ENCODE results near the gene KCNMB3.
"Not testable (repeated sequence)": the region's sequence is repeated elsewhere in the genome, so short reads cannot be mapped to it uniquely, and the experiment has no call there.

The KCNMB3 gene

GRCh38 chr3:179264449-179264848, 13.5 kb upstream of the KCNMB3 start:
- no peak for DNase-seq (ENCODE audit: low spot score)

GRCh38 chr3:179263134-179263533, 12.2 kb upstream of the KCNMB3 start:
- no peak for DNase-seq (ENCODE audit: low spot score)

GRCh38 chr3:179260949-179261765, 10.2 kb upstream of the KCNMB3 start:
- DNase-seq (ENCODE audit: low spot score), result peak; percentile 57

- not testable (repeated sequence) for DNase-seq (ENCODE audit: low spot score)
These were observed 9.2 kb upstream of the KCNMB3 start for GRCh38 chr3:179259959-179260756.

- DNase-seq (ENCODE audit: low spot score), result no peak
These were observed 7.9 kb upstream of the KCNMB3 start for GRCh38 chr3:179258820-179259219.

- DNase-seq (ENCODE audit: low spot score), result not testable (repeated sequence)
These were observed 6.8 kb upstream of the KCNMB3 start for GRCh38 chr3:179257742-179258141.

- DNase-seq (ENCODE audit: low spot score), result no peak
These were observed 5.9 kb upstream of the KCNMB3 start for GRCh38 chr3:179256813-179257212.

- DNase-seq (ENCODE audit: low spot score), result no peak
These were observed 3.5 kb downstream of the KCNMB3 start for GRCh38 chr3:179247289-179248015.

GRCh38 chr3:179244878-179245277, 6.0 kb downstream of the KCNMB3 start:
- DNase-seq (ENCODE audit: low spot score), result no peak

- not testable (repeated sequence) for DNase-seq (ENCODE audit: low spot score)
These were observed 8.1 kb downstream of the KCNMB3 start for GRCh38 chr3:179242859-179243258.

- not testable (repeated sequence) for DNase-seq (ENCODE audit: low spot score)
These were observed 10.6 kb downstream of the KCNMB3 start for GRCh38 chr3:179240299-179240698.

- DNase-seq (ENCODE audit: low spot score), result peak; percentile 11
These were observed 14.1 kb downstream of the KCNMB3 start for GRCh38 chr3:179236669-179237301.

- no peak for DNase-seq (ENCODE audit: low spot score)
These were observed 16.7 kb downstream of the KCNMB3 start for GRCh38 chr3:179234199-179234598.

- no peak for DNase-seq (ENCODE audit: low spot score)
These were observed 17.9 kb downstream of the KCNMB3 start for GRCh38 chr3:179233043-179233442.

- DNase-seq (ENCODE audit: low spot score), result no peak
These were observed 21.7 kb downstream of the KCNMB3 start for GRCh38 chr3:179229177-179229576.

- DNase-seq (ENCODE audit: low spot score), result no peak
These were observed 23.6 kb downstream of the KCNMB3 start for GRCh38 chr3:179227349-179227748.

- DNase-seq (ENCODE audit: low spot score), result no peak
These were observed 26.3 kb downstream of the KCNMB3 start for GRCh38 chr3:179224584-179224983.

- DNase-seq (ENCODE audit: low spot score), result no peak
These were observed 27.4 kb downstream of the KCNMB3 start for GRCh38 chr3:179223548-179223947.

- DNase-seq (ENCODE audit: low spot score), result not testable (repeated sequence)
These were observed 32.7 kb downstream of the KCNMB3 start for GRCh38 chr3:179218213-179218612.

GRCh38 chr3:179215550-179215949, 35.4 kb downstream of the KCNMB3 start:
- DNase-seq (ENCODE audit: low spot score), result not testable (repeated sequence)

GRCh38 chr3:179200790-179201189, 50.1 kb downstream of the KCNMB3 start:
- DNase-seq (ENCODE audit: low spot score), result no peak

- DNase-seq (ENCODE audit: low spot score), result no peak
These were observed 54.2 kb downstream of the KCNMB3 start for GRCh38 chr3:179196700-179197099.
